GM23338 (cell line): ENCODE results near the gene BAMBI. TPM values are rescaled to one million over a fixed set of nuclear protein-coding genes. Genes with fewer than 3 reads are reported as not detected.

Source experiments
- ATAC-seq: fragments of 200-7000 bp; cut with Tn5 transposase; 3 replicates; pipeline ENCODE4 v1.9.1; 2020
- DNase-seq: peaks from one replicate; pipeline ENCODE4 v3.0.0-alpha.2; 2015; ENCODE audit warnings: low spot score
- H2AFZ ChIP-seq: fragments of 200-600 bp; sonication (generic); 2 replicates; pipeline ENCODE4 v1.8.0; 2016; ENCODE audit warnings: antibody characterized with exemption, mild to moderate bottlenecking, moderate library complexity
- H3F3A ChIP-seq: fragments of 200-600 bp; sonication (generic); replicated peaks from 2 replicates; pipeline ENCODE4 v1.8.0; 2017; ENCODE audit warnings: antibody characterized with exemption, mixed run types, low read depth
- H3K27ac ChIP-seq: fragments of 200-600 bp; sonication (generic); 2 replicates; pipeline ENCODE4 v1.6.1; 2016; ENCODE audit warnings: low read depth
- H3K27me3 ChIP-seq: fragments of 200-600 bp; sonication (generic); 2 replicates; pipeline ENCODE4 v1.8.0; 2016; ENCODE audit warnings: mild to moderate bottlenecking, mixed run types, moderate library complexity; ENCODE audit not compliant: insufficient read depth
- H3K36me3 ChIP-seq: fragments of 200-600 bp; sonication (generic); 2 replicates; pipeline ENCODE4 v1.8.0; 2016; ENCODE audit warnings: mild to moderate bottlenecking; ENCODE audit not compliant: insufficient read depth
- H3K4me1 ChIP-seq: fragments of 200-600 bp; sonication (generic); 2 replicates; pipeline ENCODE4 v1.8.0; 2016; ENCODE audit warnings: mild to moderate bottlenecking, moderate library complexity; ENCODE audit not compliant: insufficient read depth
- H3K4me2 ChIP-seq: fragments of 200-600 bp; sonication (generic); 2 replicates; pipeline ENCODE4 v1.7.1; 2017; ENCODE audit warnings: mixed run types
- H3K4me3 ChIP-seq: fragments of 200-600 bp; sonication (generic); 2 replicates; pipeline ENCODE4 v1.6.1; 2016; ENCODE audit warnings: mixed run types
- H3K79me2 ChIP-seq: fragments of 200-600 bp; sonication (generic); replicated peaks from 2 replicates; pipeline ENCODE4 v1.8.0; 2017; ENCODE audit warnings: mild to moderate bottlenecking; ENCODE audit not compliant: insufficient read depth
- H3K9me2 ChIP-seq: fragments of 200-600 bp; sonication (generic); 2 replicates; pipeline ENCODE4 v1.8.0; 2017; ENCODE audit not compliant: insufficient read depth
- H4K20me1 ChIP-seq: fragments of 200-600 bp; sonication (generic); replicated peaks from 2 replicates; pipeline ENCODE4 v1.8.0; 2017; ENCODE audit warnings: mild to moderate bottlenecking; ENCODE audit not compliant: insufficient read depth
- H3K27ac Mint-ChIP-seq: 2 replicates; pipeline ENCODE4 v1.8.0; 2020; ENCODE audit warnings: inconsistent platforms, mild to moderate bottlenecking, moderate library complexity, mixed read lengths
- H3K27me3 Mint-ChIP-seq: 3 replicates; pipeline ENCODE4 v1.8.0; 2022; ENCODE audit warnings: low read depth, mild to moderate bottlenecking, moderate library complexity, mixed read lengths, inconsistent platforms; ENCODE audit not compliant: insufficient read depth, poor library complexity
- H3K36me3 Mint-ChIP-seq: 3 replicates; pipeline ENCODE4 v1.8.0; 2021; ENCODE audit warnings: low read depth, mild to moderate bottlenecking, inconsistent platforms, moderate library complexity, mixed read lengths
- H3K4me1 Mint-ChIP-seq: 3 replicates; pipeline ENCODE4 v1.8.0; 2020; ENCODE audit warnings: mild to moderate bottlenecking, inconsistent platforms, mixed read lengths
- H3K4me3 Mint-ChIP-seq: 3 replicates; pipeline ENCODE4 v1.8.0; 2021; ENCODE audit warnings: moderate library complexity, mild to moderate bottlenecking, inconsistent platforms, mixed read lengths
- H3K9me3 Mint-ChIP-seq: 3 replicates; pipeline ENCODE4 v1.8.0; 2020; ENCODE audit warnings: moderate library complexity, mild to moderate bottlenecking, inconsistent platforms, mixed read lengths
- CREB1 ChIP-seq: fragments of 250-450 bp; sonication (Bioruptor Pico); IDR thresholded peaks from 2 replicates; pipeline ENCODE4 v1.5.0; 2020; ENCODE audit warnings: low read depth, mild to moderate bottlenecking, moderate library complexity
- CTCF ChIP-seq, 2 experiments: fragments of 200-600 bp in 1 of 2; sonication (generic) in 1 of 2; conservative IDR thresholded peaks; 2 replicates each; pipeline versions ENCODE4 v1.5.1 to v1.6.1; 2016 to 2017; ENCODE audit warnings: antibody characterized with exemption in 2 of 2, low read depth in 2 of 2, mild to moderate bottlenecking in 2 of 2, moderate library complexity in 1 of 2
- EZH2 ChIP-seq: fragments of 200-600 bp; sonication (generic); IDR thresholded peaks from one replicate; pipeline ENCODE4 v1.8.0; 2017; ENCODE audit warnings: antibody characterized with exemption, mild to moderate bottlenecking, low read depth; ENCODE audit not compliant: unreplicated experiment
- EZH2phosphoT487 ChIP-seq: fragments of 200-600 bp; sonication (generic); IDR thresholded peaks from one replicate; pipeline ENCODE4 v1.8.1; 2018; ENCODE audit warnings: antibody characterized with exemption; ENCODE audit not compliant: unreplicated experiment
- JUNB ChIP-seq: IDR thresholded peaks from one replicate; pipeline ENCODE4 v1.6.1; 2016; ENCODE audit warnings: antibody characterized with exemption; ENCODE audit not compliant: unreplicated experiment
- NANOG ChIP-seq: IDR thresholded peaks from 2 replicates; pipeline ENCODE4 v1.6.1; 2016; ENCODE audit warnings: antibody characterized with exemption, borderline replicate concordance
- POLR2AphosphoS5 ChIP-seq: IDR thresholded peaks from 2 replicates; pipeline ENCODE4 v1.6.1; 2016; ENCODE audit warnings: antibody characterized with exemption, low read depth
- REST ChIP-seq: IDR thresholded peaks from one replicate; pipeline ENCODE4 v1.6.1; 2018; ENCODE audit warnings: antibody characterized with exemption; ENCODE audit not compliant: unreplicated experiment
- STAT1 ChIP-seq: IDR thresholded peaks from one replicate; pipeline ENCODE4 v1.6.1; 2016; ENCODE audit warnings: antibody characterized with exemption; ENCODE audit not compliant: unreplicated experiment
- ZNF114 ChIP-seq: fragments of 250-450 bp; sonication (Bioruptor Pico); IDR thresholded peaks from 2 replicates; pipeline ENCODE4 v1.5.0; 2020; ENCODE audit warnings: mild to moderate bottlenecking, moderate library complexity
- ZNF331 ChIP-seq: fragments of 250-450 bp; sonication (Bioruptor Pico); IDR thresholded peaks from 2 replicates; pipeline ENCODE4 v1.5.0; 2020; ENCODE audit warnings: low read depth, mild to moderate bottlenecking, moderate library complexity
- ZNF462 ChIP-seq: fragments of 250-450 bp; sonication (Bioruptor Pico); IDR thresholded peaks from 2 replicates; pipeline ENCODE4 v1.5.0; 2020; ENCODE audit warnings: mild to moderate bottlenecking, moderate library complexity
- polyA plus RNA-seq: library from polyadenylated mRNA; unstranded; fragments of >200 nt; fragmentation: Nextera tagmentation; extraction: Ambion mirVana; gene quantifications from 2 replicates; pipeline ENCODE4 v1.2.1, GENCODE V29; 2016
- total RNA-seq: library from RNA; depleted of rRNA; stranded (reverse); fragments of >200 nt; shearing (Covaris generic); gene quantifications from 2 replicates; pipeline ENCODE4 v1.2.3, GENCODE V29; 2014

BAMBI gene
- total and polyA plus RNA-seq, 2 experiments from 2014 or later: 20.1 to 37.5 TPM

- H3K27me3 Mint-ChIP-seq: peaks cover 10% of the 10 kb centered on the region
- no peak for DNase-seq
- H3F3A ChIP-seq: no peaks in the 10 kb centered on the region
- H3K27ac Mint-ChIP-seq: no peak overlapping the region
- ATAC-seq: peak; percentile 36; the same call in 1 of the 3 replicates
- H3K9me3 Mint-ChIP-seq: no peaks in the 10 kb centered on the region
- H3K36me3 ChIP-seq: no peaks in the 10 kb centered on the region
- H3K4me3 ChIP-seq: no peak overlapping the region
- no peaks in the 10 kb centered on the region; the same call in 1 of the 2 replicates for H3K9me2 ChIP-seq
- no peaks in the 10 kb centered on the region for H3K36me3 Mint-ChIP-seq
- no peaks in the 10 kb centered on the region for H3K79me2 ChIP-seq
- H3K4me3 Mint-ChIP-seq: no peak overlapping the region
- no peak overlapping the region for H2AFZ ChIP-seq
- no peaks in the 10 kb centered on the region for H4K20me1 ChIP-seq
- no peak overlapping the region for H3K4me2 ChIP-seq
- TF ChIP-seq REST (no peak), POLR2AphosphoS5 (no peak), ZNF114 (CRISPR knock-in tag) (no peak), EZH2phosphoT487 (no peak), ZNF462 (CRISPR knock-in tag) (no peak), ZNF331 (CRISPR knock-in tag) (no peak), STAT1 (no peak), CREB1 (CRISPR knock-in tag) (no peak), CTCF (conservative IDR thresholded peaks at IDR 0.05; ENCODE audit: low read depth in 2 of 2) (no peak), NANOG (no peak), EZH2 (no peak), JUNB (no peak)
- no peak overlapping the region for H3K27ac ChIP-seq
- no peaks in the 10 kb centered on the region; the same call in 1 of the 2 replicates for H3K4me1 ChIP-seq
- H3K4me1 Mint-ChIP-seq: no peaks in the 10 kb centered on the region
- no peaks in the 10 kb centered on the region for H3K27me3 ChIP-seq
Measured at GRCh38 chr10:28705472-28705871, 28.2 kb downstream of the BAMBI start.
